Fibroblast of mammary gland (primary cell): ENCODE results near the gene FNIP1.

Source experiments
- DNase-seq: peaks from one replicate; pipeline ENCODE4 v3.0.0-alpha.2; 2010; ENCODE audit warnings: low read depth
- H3K4me3 ChIP-seq: 2 replicates; pipeline ENCODE4 v1.5.1; 2011; ENCODE audit warnings: low read depth, mild to moderate bottlenecking, low read length, moderate library complexity; ENCODE audit not compliant: control insufficient read depth
- TF ChIP-seq, protein P1 (sequence below): conservative IDR thresholded peaks from 2 replicates; pipeline ENCODE4 v1.5.1; 2011; ENCODE audit warnings: low read depth, low read length, inconsistent platforms; ENCODE audit not compliant: control insufficient read depth, insufficient read depth

Gene FNIP1

DNA sequence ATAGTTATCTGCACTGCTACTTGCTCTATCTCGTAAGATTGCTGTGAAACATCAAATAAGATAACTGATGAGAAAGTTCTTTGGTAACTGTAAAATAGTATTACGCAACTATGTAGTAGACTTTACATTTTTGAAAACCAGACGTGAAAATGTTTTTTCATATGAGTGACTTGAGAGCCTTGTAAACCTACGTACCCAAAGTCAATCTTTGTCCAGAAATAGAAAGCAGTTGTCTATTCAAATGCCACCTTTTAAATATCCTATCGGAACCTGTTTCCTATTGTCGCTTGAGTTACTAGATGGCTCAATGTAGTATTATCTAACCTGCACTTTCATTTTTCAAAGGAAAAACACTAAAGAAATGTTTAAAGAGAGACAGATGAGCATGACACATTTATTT is 1.6 kb downstream of the FNIP1 start:
- peak overlapping the region; percentile 82 for H3K4me3 ChIP-seq
- TF ChIP-seq, protein P1, sequence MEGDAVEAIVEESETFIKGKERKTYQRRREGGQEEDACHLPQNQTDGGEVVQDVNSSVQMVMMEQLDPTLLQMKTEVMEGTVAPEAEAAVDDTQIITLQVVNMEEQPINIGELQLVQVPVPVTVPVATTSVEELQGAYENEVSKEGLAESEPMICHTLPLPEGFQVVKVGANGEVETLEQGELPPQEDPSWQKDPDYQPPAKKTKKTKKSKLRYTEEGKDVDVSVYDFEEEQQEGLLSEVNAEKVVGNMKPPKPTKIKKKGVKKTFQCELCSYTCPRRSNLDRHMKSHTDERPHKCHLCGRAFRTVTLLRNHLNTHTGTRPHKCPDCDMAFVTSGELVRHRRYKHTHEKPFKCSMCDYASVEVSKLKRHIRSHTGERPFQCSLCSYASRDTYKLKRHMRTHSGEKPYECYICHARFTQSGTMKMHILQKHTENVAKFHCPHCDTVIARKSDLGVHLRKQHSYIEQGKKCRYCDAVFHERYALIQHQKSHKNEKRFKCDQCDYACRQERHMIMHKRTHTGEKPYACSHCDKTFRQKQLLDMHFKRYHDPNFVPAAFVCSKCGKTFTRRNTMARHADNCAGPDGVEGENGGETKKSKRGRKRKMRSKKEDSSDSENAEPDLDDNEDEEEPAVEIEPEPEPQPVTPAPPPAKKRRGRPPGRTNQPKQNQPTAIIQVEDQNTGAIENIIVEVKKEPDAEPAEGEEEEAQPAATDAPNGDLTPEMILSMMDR, result no peak
- no peak for DNase-seq

DNA sequence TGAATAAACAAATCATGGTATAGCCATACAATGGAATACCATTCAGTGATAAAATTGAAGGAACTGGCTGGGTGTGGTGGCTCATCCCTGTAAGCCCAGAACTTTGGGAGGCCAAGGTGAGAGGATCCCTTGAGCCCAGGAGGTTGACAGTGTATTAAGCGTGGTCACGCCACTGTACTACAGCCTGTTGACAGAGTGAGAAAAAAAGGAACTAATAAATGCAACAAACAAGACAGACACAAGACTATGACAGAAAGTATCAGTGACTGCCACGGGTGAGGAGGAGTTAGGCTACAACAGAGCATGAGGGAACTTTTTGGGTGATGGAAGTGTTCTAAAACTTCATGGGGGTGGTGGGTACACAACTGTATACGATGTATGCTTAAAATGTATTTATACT is 2.2 kb downstream of the FNIP1 start:
- TF ChIP-seq, protein P1, result no peak
- no peak for DNase-seq
- peak overlapping the region; percentile 82 for H3K4me3 ChIP-seq

DNA sequence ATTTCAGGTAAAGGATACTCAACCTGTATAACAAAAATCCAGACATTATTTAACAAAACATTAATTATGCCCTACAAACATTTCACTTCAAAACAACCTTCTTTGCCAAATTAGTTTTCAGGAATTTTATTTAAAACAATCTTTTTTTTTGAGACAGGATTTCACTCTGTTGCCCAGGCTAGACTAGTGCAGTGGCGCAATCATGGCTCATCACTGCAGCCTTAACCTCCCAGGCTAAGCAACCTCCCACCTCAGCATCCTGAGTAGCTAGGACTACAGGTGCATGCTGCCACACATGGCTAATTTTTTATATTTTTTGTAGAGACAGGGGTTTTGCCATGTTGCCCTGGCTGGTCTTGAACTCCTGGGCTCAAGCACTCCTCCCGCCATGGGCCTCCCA is 3.9 kb downstream of the FNIP1 start:
- TF ChIP-seq, protein P1, result no peak
- no peak overlapping the region for H3K4me3 ChIP-seq
- DNase-seq, result no peak

DNA sequence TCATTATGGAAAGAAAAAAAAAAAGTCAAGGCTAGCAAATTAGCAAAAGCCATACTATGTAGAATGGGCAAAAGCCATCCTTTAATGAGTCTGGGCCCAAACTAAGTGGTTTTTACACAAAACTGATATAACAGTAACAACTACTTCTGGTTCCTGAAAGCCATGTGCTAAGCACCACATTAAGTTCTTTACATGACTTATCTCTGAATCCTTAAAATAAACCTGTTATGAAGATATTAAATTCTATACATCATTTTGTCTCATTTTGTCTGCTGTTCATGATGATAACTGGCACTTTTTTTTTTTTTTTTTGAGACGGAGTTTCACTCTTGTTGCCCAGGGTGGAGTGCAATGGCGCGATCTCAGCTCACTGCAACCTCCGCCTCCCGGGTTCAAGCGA is 5.0 kb downstream of the FNIP1 start:
- TF ChIP-seq, protein P1, result no peak
- no peak overlapping the region for H3K4me3 ChIP-seq
- DNase-seq, result no peak

DNA sequence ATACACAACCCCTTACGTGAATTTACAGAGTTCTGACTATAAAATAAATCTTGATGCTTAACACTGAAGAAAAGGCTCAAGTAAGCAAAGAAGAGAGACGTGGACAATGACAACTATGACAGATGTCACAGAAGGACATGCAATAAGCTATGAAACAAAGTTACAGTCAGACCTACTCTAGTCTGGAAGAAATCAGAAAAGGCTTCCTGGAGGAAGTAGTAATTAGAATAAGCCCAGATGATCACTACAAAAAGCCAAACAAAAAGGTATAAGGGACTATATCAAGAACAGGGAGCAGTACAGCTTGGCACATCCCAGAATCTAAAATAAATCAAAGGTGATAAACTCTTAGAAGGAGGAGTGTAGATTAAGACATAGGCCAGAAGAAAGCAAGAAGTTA is 6.3 kb downstream of the FNIP1 start:
- no peak for DNase-seq
- TF ChIP-seq, protein P1, result no peak
- no peak overlapping the region for H3K4me3 ChIP-seq

DNA sequence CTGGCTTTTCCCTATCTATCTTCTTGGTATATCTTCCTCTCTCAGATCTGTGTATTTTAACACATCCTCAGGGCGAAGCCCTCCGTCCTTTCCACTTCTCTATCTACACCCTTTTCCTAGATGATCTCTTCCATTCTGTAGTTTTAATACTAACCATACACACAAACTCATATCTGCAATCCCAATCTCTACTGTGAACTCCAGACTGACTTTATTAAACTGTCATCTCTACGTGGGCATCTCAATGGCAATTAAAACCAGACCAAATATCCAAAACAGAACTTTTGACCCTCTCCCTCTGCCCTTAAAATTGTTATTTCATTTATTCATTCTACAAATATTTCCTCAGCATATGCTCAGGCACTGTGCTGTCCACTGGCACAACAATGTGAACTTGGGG is 7.1 kb downstream of the FNIP1 start:
- no peak overlapping the region for H3K4me3 ChIP-seq
- DNase-seq, result no peak
- TF ChIP-seq, protein P1, result no peak

DNA sequence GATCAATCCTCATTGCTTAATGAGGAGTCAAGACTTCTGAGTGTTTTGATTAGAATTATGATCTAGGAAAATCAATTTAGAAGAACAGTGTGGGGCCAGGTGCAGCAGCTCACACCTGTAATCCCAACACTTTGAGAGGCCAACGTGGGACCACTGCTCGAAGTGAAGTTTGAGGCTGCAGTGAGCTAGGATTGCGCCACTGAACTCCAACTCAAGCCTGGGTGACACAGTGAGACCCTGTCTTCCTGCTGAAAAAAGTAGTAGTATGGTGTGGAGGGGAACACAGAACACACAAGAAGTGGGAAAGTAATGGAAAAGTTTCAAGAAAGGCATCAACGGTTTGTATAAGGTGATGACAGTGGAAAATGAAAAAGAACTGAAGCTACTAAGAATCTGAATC is 9.1 kb downstream of the FNIP1 start:
- TF ChIP-seq, protein P1, result no peak
- no peak for DNase-seq
- no peak overlapping the region for H3K4me3 ChIP-seq
